RWPE2 (cell line): ENCODE measurements around the gene TRIM24.

Experiments used
- ATAC-seq: fragments of 200-7000 bp; cut with Tn5 transposase; 3 replicates; pipeline ENCODE4 v1.9.1; 2021; ENCODE audit warnings: low read depth
- DNase-seq: peaks from one replicate; pipeline ENCODE4 v3.0.0-alpha.2; 2020; ENCODE audit warnings: low spot score
- H3K27ac ChIP-seq: fragments of 450-650 bp; 2 replicates; pipeline ENCODE4 v1.5.1; 2017; ENCODE audit warnings: mild to moderate bottlenecking; ENCODE audit not compliant: poor library complexity, severe bottlenecking
- H3K27me3 ChIP-seq: fragments of 250-450 bp; sonication (Bioruptor Pico); 2 replicates; pipeline ENCODE4 v1.5.1; 2021; ENCODE audit warnings: mild to moderate bottlenecking, moderate library complexity; ENCODE audit not compliant: insufficient read depth, poor library complexity, severe bottlenecking
- H3K36me3 ChIP-seq: fragments of 250-450 bp; sonication (Bioruptor Pico); 2 replicates; pipeline ENCODE4 v1.5.1; 2020; ENCODE audit warnings: low read depth, mild to moderate bottlenecking, moderate library complexity
- H3K4me1 ChIP-seq: fragments of 250-450 bp; sonication (Bioruptor Pico); 2 replicates; pipeline ENCODE4 v1.5.1; 2021; ENCODE audit warnings: mild to moderate bottlenecking, moderate library complexity; ENCODE audit not compliant: insufficient read depth, poor library complexity, severe bottlenecking
- H3K4me3 ChIP-seq: fragments of 250-450 bp; sonication (Bioruptor Pico); 2 replicates; pipeline ENCODE4 v1.5.1; 2021; ENCODE audit warnings: mild to moderate bottlenecking, moderate library complexity; ENCODE audit not compliant: severe bottlenecking
- H3K9me3 ChIP-seq: fragments of 250-450 bp; sonication (Bioruptor Pico); 2 replicates; pipeline ENCODE4 v1.5.1; 2021; ENCODE audit warnings: mild to moderate bottlenecking, moderate library complexity; ENCODE audit not compliant: severe bottlenecking
- TF ChIP-seq, protein P1 (sequence below): fragments of 450-650 bp; IDR thresholded peaks from one replicate; pipeline ENCODE4 v1.5.1; 2017; ENCODE audit warnings: mild to moderate bottlenecking, moderate library complexity; ENCODE audit not compliant: poor library complexity, severe bottlenecking

TRIM24 gene

DNA sequence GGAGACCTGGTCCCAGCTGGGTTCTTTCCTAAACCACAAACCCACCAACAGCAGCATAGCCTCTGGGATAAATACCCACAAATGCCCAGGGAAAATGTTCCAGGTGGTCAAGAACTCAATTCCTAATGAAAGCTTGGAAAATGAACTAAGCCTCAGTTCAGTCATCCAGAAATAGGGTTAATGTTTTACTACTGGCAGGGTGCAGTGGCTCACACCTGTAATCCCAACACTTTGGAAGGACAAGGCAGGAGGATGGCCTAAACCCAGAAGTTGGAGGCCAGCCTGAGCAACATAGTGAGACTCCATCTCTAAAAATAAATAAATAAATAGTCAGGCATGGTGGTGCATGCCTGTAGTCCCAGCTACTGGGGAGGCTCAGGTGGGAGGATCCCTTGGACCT is 158.9 kb downstream of the TRIM24 start:
- Histone ChIP-seq H3K36me3 (no peaks in the 10 kb centered on the region), H3K4me1 (no peaks in the 10 kb centered on the region), H3K9me3 (no peaks in the 10 kb centered on the region), H3K27me3 (no peaks in the 10 kb centered on the region), H3K27ac (no peak overlapping the region), H3K4me3 (no peak overlapping the region)
- TF ChIP-seq, protein P1, sequence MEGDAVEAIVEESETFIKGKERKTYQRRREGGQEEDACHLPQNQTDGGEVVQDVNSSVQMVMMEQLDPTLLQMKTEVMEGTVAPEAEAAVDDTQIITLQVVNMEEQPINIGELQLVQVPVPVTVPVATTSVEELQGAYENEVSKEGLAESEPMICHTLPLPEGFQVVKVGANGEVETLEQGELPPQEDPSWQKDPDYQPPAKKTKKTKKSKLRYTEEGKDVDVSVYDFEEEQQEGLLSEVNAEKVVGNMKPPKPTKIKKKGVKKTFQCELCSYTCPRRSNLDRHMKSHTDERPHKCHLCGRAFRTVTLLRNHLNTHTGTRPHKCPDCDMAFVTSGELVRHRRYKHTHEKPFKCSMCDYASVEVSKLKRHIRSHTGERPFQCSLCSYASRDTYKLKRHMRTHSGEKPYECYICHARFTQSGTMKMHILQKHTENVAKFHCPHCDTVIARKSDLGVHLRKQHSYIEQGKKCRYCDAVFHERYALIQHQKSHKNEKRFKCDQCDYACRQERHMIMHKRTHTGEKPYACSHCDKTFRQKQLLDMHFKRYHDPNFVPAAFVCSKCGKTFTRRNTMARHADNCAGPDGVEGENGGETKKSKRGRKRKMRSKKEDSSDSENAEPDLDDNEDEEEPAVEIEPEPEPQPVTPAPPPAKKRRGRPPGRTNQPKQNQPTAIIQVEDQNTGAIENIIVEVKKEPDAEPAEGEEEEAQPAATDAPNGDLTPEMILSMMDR, result no peak
- ATAC-seq (no peak), DNase-seq (no peak)

DNA sequence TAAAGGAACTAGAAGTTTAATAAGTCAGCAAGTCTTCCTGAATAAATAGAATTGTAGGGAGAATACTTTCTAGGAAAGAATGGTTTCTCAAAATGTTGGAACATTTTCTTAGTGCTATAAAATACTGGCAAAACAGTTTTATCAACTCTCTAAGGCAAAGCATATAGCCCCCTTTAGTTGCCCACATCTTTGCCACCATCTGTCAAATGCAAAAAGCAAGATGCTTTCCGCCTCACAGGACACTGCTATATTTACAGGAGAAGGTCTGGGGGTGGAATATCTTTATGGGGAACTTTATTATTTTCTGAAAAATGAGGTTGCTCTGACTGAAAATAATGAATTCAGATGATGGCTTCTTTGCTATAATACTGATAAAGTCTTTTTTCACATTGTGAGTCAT is 162.8 kb downstream of the TRIM24 start:
- ATAC-seq (no peak), DNase-seq (no peak)
- Histone ChIP-seq H3K27me3 (no peaks in the 10 kb centered on the region), H3K27ac (no peak overlapping the region), H3K4me3 (no peak overlapping the region), H3K9me3 (no peaks in the 10 kb centered on the region), H3K4me1 (no peaks in the 10 kb centered on the region), H3K36me3 (no peaks in the 10 kb centered on the region)
- TF ChIP-seq, protein P1, result no peak

DNA sequence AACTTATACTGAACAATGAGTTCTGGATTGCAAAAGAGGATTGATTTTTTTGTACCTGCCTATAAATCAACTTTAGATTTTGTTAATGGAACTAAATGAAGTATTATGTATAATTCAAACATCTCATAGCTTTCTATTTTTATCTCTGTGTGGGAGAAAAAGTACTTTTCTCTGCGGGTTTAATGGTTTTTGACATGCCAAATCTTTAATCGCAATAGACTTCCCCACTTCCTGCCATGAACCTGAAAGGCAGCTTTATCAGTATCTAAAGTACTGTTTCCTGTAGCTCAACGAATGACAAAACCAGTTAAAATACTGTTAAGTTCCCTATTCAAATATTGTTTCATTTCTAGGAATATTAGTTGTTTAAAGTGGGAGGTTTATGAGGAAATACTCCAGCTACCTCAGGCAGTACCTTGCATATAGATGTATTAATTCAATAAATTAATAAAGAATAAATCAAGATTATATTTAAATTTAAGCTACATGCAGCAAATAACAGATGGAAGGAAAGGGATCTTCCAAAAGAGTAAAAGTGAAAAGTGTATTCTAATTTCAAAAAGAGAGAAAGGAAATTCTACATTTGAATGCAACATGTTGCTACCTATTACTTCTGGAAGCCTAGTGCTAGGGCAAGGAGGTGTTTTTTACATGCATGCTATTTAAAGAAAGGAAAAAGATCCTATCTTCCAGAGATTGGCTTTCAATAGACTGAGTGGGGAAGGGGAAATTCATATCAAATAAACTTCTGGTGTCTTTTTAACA is 165.2 kb downstream of the TRIM24 start:
- no peak for DNase-seq
- Histone ChIP-seq H3K4me3 (no peak overlapping the region), H3K27ac (no peak overlapping the region), H3K36me3 (no peaks in the 10 kb centered on the region), H3K27me3 (no peaks in the 10 kb centered on the region), H3K9me3 (no peaks in the 10 kb centered on the region), H3K4me1 (no peaks in the 10 kb centered on the region)
- TF ChIP-seq, protein P1, result no peak
- no peak for ATAC-seq

DNA sequence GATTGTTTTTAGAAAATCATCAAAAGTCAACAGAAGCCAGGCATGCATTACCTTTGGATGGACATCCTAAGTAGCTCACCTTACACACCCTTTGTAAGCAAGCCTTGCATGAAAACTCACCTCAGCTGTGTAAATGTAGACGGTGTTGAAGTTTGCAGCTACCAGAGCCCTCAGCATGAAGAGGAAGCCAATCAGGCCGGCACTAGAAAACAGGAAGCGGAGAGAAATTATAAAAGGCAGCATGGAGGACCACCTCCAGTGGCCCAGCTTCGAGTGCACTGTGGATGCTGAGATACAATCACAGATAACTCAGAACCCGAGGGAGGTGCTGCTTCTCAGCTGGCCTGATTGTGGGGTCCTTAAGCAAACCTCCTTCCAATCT is 165.8 kb downstream of the TRIM24 start:
- no peaks in the 10 kb centered on the region for H3K9me3 ChIP-seq
- TF ChIP-seq, protein P1, result no peak
- DNase-seq (no peak), ATAC-seq (no peak)
- H3K27ac ChIP-seq, result no peak overlapping the region
- no peaks in the 10 kb centered on the region for H3K36me3 ChIP-seq
- H3K4me1 ChIP-seq, result no peaks in the 10 kb centered on the region
- no peaks in the 10 kb centered on the region for H3K27me3 ChIP-seq
- no peak overlapping the region for H3K4me3 ChIP-seq

DNA sequence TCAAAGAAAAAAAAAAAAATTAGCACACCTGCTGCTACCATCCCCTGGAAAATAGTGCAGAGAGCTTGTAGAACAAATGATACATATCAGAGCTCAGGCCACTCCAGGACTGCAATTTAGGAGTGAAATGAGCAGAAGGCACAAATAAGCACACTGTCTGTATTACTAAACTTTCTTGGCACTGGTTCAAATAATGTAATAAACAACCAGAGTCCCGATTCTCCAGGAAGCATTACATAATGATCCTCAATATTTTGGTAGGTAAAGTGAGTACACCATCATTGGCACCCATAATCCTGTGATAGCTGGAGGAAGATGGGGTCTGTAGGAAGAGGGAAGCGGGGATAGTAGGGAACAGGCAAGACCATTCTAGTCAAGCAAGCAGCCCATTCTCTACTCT is 166.8 kb downstream of the TRIM24 start:
- Histone ChIP-seq H3K27ac (no peak overlapping the region), H3K36me3 (no peaks in the 10 kb centered on the region), H3K27me3 (no peaks in the 10 kb centered on the region), H3K4me3 (no peak overlapping the region), H3K9me3 (no peaks in the 10 kb centered on the region), H3K4me1 (no peaks in the 10 kb centered on the region)
- TF ChIP-seq, protein P1, result no peak
- DNase-seq, result no peak
- ATAC-seq, result no peak
